Astrocyte (in vitro differentiated cells and primary cell): ENCODE data around the gene FAM83F. TPM values are rescaled to one million over a fixed set of nuclear protein-coding genes. Genes with fewer than 3 reads are reported as not detected.
A peak's percentile ranks its signal among the peaks of the same experiment; 100 is the strongest.

Experiments
- DNase-seq: peaks from one replicate; pipeline ENCODE4 v3.0.0-alpha.2; 2010; ENCODE audit warnings: low read depth
- FAIRE-seq: peaks from 2 replicates; lab custom pipeline; 2011; peaks lifted over from hg19 to GRCh38; lab: Jason Lieb, UNC
- H2AFZ ChIP-seq: 2 replicates; pipeline ENCODE4 v1.6.0; 2012; ENCODE audit warnings: low read depth, low read length, inconsistent platforms
- H3K27ac ChIP-seq: 2 replicates; pipeline ENCODE4 v1.5.1; 2011; ENCODE audit warnings: low read depth, low read length, inconsistent platforms
- H3K27me3 ChIP-seq: 2 replicates; pipeline ENCODE4 v1.6.0; 2011; ENCODE audit warnings: low read length, inconsistent platforms; ENCODE audit not compliant: insufficient read depth
- H3K36me3 ChIP-seq: 2 replicates; pipeline ENCODE4 v1.5.1; 2011; ENCODE audit warnings: low read length, inconsistent platforms; ENCODE audit not compliant: insufficient read depth
- H3K4me1 ChIP-seq: 2 replicates; pipeline ENCODE4 v1.5.1; 2011; ENCODE audit warnings: low read length, inconsistent platforms; ENCODE audit not compliant: insufficient read depth
- H3K4me2 ChIP-seq: 2 replicates; pipeline ENCODE4 v1.6.0; 2012; ENCODE audit warnings: low read length, inconsistent platforms
- H3K4me3 ChIP-seq: 2 replicates; pipeline ENCODE4 v1.5.1; 2011; ENCODE audit warnings: low read depth, mild to moderate bottlenecking, low read length, inconsistent platforms; ENCODE audit not compliant: insufficient read depth
- H3K79me2 ChIP-seq: 2 replicates; pipeline ENCODE4 v1.6.0; 2012; ENCODE audit warnings: mild to moderate bottlenecking, low read length, inconsistent platforms; ENCODE audit not compliant: insufficient read depth
- H3K9ac ChIP-seq: 2 replicates; pipeline ENCODE4 v1.6.0; 2012; ENCODE audit warnings: mild to moderate bottlenecking, low read length, inconsistent platforms
- H3K9me3 ChIP-seq: 2 replicates; pipeline ENCODE4 v1.5.1; 2012; ENCODE audit warnings: low read depth, mild to moderate bottlenecking, low read length, inconsistent platforms; ENCODE audit not compliant: insufficient read depth
- H4K20me1 ChIP-seq: 2 replicates; pipeline ENCODE4 v1.6.0; 2012; ENCODE audit warnings: low read length, inconsistent platforms; ENCODE audit not compliant: insufficient read depth
- H3K27ac Mint-ChIP-seq: one replicate; pipeline ENCODE4 v1.8.0; 2021; ENCODE audit warnings: mild to moderate bottlenecking, mixed read lengths; ENCODE audit not compliant: unreplicated experiment
- H3K27me3 Mint-ChIP-seq: one replicate; pipeline ENCODE4 v1.8.0; 2021; ENCODE audit warnings: low read depth, mixed read lengths; ENCODE audit not compliant: unreplicated experiment
- H3K36me3 Mint-ChIP-seq: one replicate; pipeline ENCODE4 v1.8.0; 2021; ENCODE audit warnings: low read depth, mixed read lengths; ENCODE audit not compliant: unreplicated experiment
- H3K4me1 Mint-ChIP-seq: one replicate; pipeline ENCODE4 v1.8.0; 2021; ENCODE audit warnings: low read depth, mixed read lengths; ENCODE audit not compliant: unreplicated experiment
- H3K4me3 Mint-ChIP-seq: one replicate; pipeline ENCODE4 v1.8.0; 2021; ENCODE audit warnings: mild to moderate bottlenecking, moderate library complexity, mixed read lengths; ENCODE audit not compliant: unreplicated experiment
- H3K9me3 Mint-ChIP-seq: one replicate; pipeline ENCODE4 v1.8.0; 2021; ENCODE audit warnings: mild to moderate bottlenecking, mixed read lengths; ENCODE audit not compliant: unreplicated experiment
- EZH2 ChIP-seq: IDR thresholded peaks from 2 replicates; pipeline ENCODE4 v1.6.1; 2012; ENCODE audit warnings: mild to moderate bottlenecking, low read length, inconsistent platforms; ENCODE audit not compliant: insufficient read depth
- total RNA-seq: library from RNA; stranded (reverse); gene quantifications from 2 replicates; pipeline ENCODE4 v1.2.1, GENCODE V29; 2021
- TF ChIP-seq, protein P1 (sequence below): IDR thresholded peaks from 2 replicates; pipeline ENCODE4 v1.5.1; 2011; ENCODE audit warnings: low read depth, mild to moderate bottlenecking, inconsistent platforms, low read length, moderate library complexity; ENCODE audit not compliant: insufficient read depth

Gene FAM83F
- total RNA-seq, 1 donor from 2014 or later: 0.79 TPM

DNA sequence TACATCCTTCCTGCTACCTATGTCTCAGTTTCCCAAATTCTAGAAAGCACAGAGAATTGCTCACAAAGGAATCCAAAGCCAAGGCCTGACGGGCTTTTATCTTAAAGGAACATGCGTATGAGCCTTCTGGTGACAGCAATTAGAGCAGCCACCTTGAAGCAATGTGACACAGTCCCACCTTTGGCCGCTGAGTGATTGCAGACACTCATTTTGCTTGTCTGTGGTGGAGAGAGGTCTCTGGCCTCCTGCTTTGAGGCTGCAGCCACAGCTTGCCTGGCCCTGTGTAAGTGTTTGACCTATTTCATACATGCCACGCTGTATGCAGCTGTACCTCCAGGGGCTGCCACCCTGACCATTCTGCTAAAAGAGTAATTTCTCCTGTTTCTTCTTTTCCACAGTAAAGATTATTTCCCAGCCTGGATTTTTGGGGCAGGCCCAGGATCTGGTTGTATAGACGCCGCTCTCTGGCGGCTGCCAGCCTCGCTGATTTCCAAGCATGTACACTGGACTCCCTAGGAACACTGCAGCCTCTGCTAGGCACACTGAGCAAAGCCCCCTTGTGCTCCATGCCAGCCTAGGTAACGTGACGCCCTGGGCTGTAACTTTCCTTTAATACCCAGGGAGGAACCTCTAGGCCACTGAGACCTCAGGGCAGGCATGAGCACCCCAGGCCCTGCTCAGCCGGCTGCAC lies 35.7 kb upstream of the FAM83F start:
- DNase-seq: no peak
- H3K27ac Mint-ChIP-seq: peak overlapping the region; percentile 99
- H3K36me3 Mint-ChIP-seq: peaks cover 3% of the 10 kb centered on the region
- H3K79me2 ChIP-seq: no peaks in the 10 kb centered on the region
- peak overlapping the region; percentile 89 for H3K27ac ChIP-seq
- peaks cover 4% of the 10 kb centered on the region for H3K9me3 Mint-ChIP-seq
- H3K9me3 ChIP-seq: no peaks in the 10 kb centered on the region
- no peaks in the 10 kb centered on the region for H4K20me1 ChIP-seq
- H3K4me2 ChIP-seq: peak overlapping the region; percentile 77
- no peak overlapping the region for H3K4me3 Mint-ChIP-seq
- peaks cover 42% of the 10 kb centered on the region for H3K4me1 ChIP-seq
- no peak overlapping the region for H3K9ac ChIP-seq
- H2AFZ ChIP-seq: peak overlapping the region; percentile 63
- FAIRE-seq: no peak
- no peaks in the 10 kb centered on the region for H3K36me3 ChIP-seq
- H3K27me3 ChIP-seq: no peaks in the 10 kb centered on the region
- H3K4me3 ChIP-seq: no peak overlapping the region
- H3K4me1 Mint-ChIP-seq: peaks cover 55% of the 10 kb centered on the region
- H3K27me3 Mint-ChIP-seq: peaks cover 2% of the 10 kb centered on the region
- no peak for TF ChIP-seq EZH2
- TF ChIP-seq, protein P1, sequence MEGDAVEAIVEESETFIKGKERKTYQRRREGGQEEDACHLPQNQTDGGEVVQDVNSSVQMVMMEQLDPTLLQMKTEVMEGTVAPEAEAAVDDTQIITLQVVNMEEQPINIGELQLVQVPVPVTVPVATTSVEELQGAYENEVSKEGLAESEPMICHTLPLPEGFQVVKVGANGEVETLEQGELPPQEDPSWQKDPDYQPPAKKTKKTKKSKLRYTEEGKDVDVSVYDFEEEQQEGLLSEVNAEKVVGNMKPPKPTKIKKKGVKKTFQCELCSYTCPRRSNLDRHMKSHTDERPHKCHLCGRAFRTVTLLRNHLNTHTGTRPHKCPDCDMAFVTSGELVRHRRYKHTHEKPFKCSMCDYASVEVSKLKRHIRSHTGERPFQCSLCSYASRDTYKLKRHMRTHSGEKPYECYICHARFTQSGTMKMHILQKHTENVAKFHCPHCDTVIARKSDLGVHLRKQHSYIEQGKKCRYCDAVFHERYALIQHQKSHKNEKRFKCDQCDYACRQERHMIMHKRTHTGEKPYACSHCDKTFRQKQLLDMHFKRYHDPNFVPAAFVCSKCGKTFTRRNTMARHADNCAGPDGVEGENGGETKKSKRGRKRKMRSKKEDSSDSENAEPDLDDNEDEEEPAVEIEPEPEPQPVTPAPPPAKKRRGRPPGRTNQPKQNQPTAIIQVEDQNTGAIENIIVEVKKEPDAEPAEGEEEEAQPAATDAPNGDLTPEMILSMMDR: no peak

DNA sequence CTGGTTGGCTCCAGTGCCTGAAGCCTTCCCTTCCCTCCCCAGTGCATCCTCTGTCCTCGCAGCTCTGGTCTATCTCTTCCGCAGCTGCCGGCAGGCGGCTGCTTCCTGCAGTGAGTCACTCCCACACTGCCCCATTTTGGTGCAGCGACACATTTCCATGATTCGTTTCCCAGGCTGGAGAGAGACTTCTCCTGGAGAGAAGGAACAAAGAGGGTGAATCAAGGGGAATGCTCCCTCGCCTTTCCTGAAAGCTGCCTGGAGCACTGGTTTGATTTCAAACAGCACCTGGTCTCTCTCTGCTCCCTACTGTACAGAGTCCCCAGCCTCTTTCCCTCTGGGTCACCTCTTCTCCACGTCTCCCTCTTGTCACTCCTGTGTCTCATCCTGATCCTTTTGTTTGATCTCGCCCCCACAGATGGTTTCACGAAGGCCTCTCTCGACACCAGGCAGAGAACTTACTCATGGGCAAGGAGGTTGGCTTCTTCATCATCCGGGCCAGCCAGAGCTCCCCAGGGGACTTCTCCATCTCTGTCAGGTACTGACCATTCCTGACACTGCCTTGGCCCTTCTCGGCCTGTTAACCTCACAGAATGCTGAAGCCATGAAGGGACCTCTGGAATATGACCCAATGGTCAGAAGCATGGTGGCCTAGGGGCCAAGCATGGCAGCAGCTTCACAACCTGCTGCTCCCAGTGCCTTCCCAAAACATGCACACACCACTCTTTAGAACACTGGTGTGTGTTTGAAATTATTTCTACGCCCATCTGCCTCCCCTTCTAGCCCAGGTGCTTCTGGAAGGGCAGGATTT lies 34.9 kb upstream of the FAM83F start, which contains the start of gene TMA7B:
Gene TMA7B (plus strand): TSS at position 758 of the 808 bp plus-strand sequence. CDS start 3,978 bp downstream, outside the sequence.
- Histone ChIP-seq H3K9ac (peak within 1 kb of the TSS; percentile 57), H4K20me1 (no peaks in the 10 kb centered on the region), H3K27me3 (no peaks in the 10 kb centered on the region), H3K27ac (peak within 1 kb of the TSS; percentile 89), H3K79me2 (no peaks in the 10 kb centered on the region), H2AFZ (peak within 1 kb of the TSS; percentile 63), H3K4me2 (peak within 1 kb of the TSS; percentile 77), H3K9me3 (no peaks in the 10 kb centered on the region), H3K4me1 (peaks cover 36% of the 10 kb centered on the region), H3K36me3 (no peaks in the 10 kb centered on the region), H3K4me3 (peak within 1 kb of the TSS; percentile 17)
- TF ChIP-seq, protein P1: no peak
- no peak for TF ChIP-seq EZH2
- Mint-ChIP-seq H3K9me3 (no peaks in the 10 kb centered on the region), H3K4me3 (peak within 1 kb of the TSS; percentile 34), H3K4me1 (peaks cover 51% of the 10 kb centered on the region), H3K27me3 (peaks cover 2% of the 10 kb centered on the region), H3K36me3 (peaks cover 3% of the 10 kb centered on the region), H3K27ac (peak within 1 kb of the TSS; percentile 99)
- FAIRE-seq (no peak), DNase-seq (peak; percentile 63)
